IMR-90 (cell line): ENCODE measurements around the gene CTDSPL. TPM values are rescaled to one million over a fixed set of nuclear protein-coding genes. Genes with fewer than 3 reads are reported as not detected.

Source experiments
- ATAC-seq: fragments of 200-7000 bp; cut with Tn5 transposase; 2 replicates; pipeline ENCODE4 v1.9.1; 2020; ENCODE audit warnings: low read depth, mild to moderate bottlenecking, moderate library complexity
- BruUV-seq: library from RNA; stranded (reverse); fragments of 400-500 nt; replicated peaks from 2 replicates; lab custom pipeline; 2021; lab: Mats Ljungman, UMichigan
- CTCF ChIA-PET: fragments of 300-600 bp; formaldehyde crosslinking; extraction: SDS; loops from one replicate; lab custom pipeline; 2021; ENCODE audit warnings: antibody characterized with exemption; lab: Yijun Ruan, JAX
- POLR2A ChIA-PET: fragments of 300-600 bp; sonication (Branson Sonifier 250); formaldehyde crosslinking; loops from one replicate; lab custom pipeline; 2022; ENCODE audit warnings: antibody characterized with exemption; ENCODE audit not compliant: unreplicated experiment; lab: Charles Lee
- DNase-seq: peaks from one replicate; pipeline ENCODE4 v3.0.0; 2013
- H2AFZ ChIP-seq: replicated peaks from 2 replicates; pipeline ENCODE3; 2013; ENCODE audit warnings: low read length, mild to moderate bottlenecking; ENCODE audit not compliant: poor library complexity
- H2AK5ac ChIP-seq: 2 replicates; pipeline ENCODE4 v1.6.1; 2013; ENCODE audit warnings: low read depth, low read length, inconsistent platforms
- H2AK9ac ChIP-seq: replicated peaks from 2 replicates; pipeline ENCODE3; 2013; ENCODE audit warnings: mild to moderate bottlenecking, low read depth, low read length, moderate library complexity; ENCODE audit not compliant: poor library complexity
- H2BK120ac ChIP-seq: 2 replicates; pipeline ENCODE4 v1.6.1; 2013; ENCODE audit warnings: low read depth, low read length, inconsistent platforms
- H2BK15ac ChIP-seq: 3 replicates; pipeline ENCODE4 v1.6.1; 2013; ENCODE audit warnings: low read depth, low read length, inconsistent platforms
- H2BK20ac ChIP-seq: 2 replicates; pipeline ENCODE4 v1.6.1; 2013; ENCODE audit warnings: low read depth, mild to moderate bottlenecking, inconsistent platforms, low read length, moderate library complexity
- H2BK5ac ChIP-seq: 2 replicates; pipeline ENCODE4 v1.6.1; 2013; ENCODE audit warnings: mild to moderate bottlenecking, low read depth, low read length, inconsistent platforms; ENCODE audit not compliant: poor library complexity, severe bottlenecking
- H3K14ac ChIP-seq: replicated peaks from 2 replicates; pipeline ENCODE4 v1.6.1; 2013; ENCODE audit warnings: low read depth, low read length, inconsistent platforms
- H3K18ac ChIP-seq: 2 replicates; pipeline ENCODE4 v1.6.1; 2013; ENCODE audit warnings: low read depth, low read length, control low read depth
- H3K23ac ChIP-seq: 2 replicates; pipeline ENCODE4 v1.6.1; 2013; ENCODE audit warnings: low read depth, low read length, inconsistent platforms
- H3K27ac ChIP-seq: 2 replicates; pipeline ENCODE4 v1.5.1; 2013; ENCODE audit warnings: mild to moderate bottlenecking, control low read depth, low read length; ENCODE audit not compliant: insufficient read depth
- H3K27me3 ChIP-seq: 2 replicates; pipeline ENCODE4 v1.6.1; 2013; ENCODE audit warnings: low read length; ENCODE audit not compliant: control insufficient read depth, insufficient read depth
- H3K36me3 ChIP-seq: 2 replicates; pipeline ENCODE4 v1.6.1; 2013; ENCODE audit warnings: low read length, mixed read lengths; ENCODE audit not compliant: control insufficient read depth, insufficient read depth
- H3K4ac ChIP-seq: 2 replicates; pipeline ENCODE4 v1.6.1; 2013; ENCODE audit warnings: low read depth, low read length, inconsistent platforms
- H3K4me1 ChIP-seq: 2 replicates; pipeline ENCODE4 v1.6.1; 2013; ENCODE audit warnings: low read length, mixed read lengths; ENCODE audit not compliant: control insufficient read depth, insufficient read depth
- H3K4me2 ChIP-seq: 2 replicates; pipeline ENCODE4 v1.6.1; 2013; ENCODE audit warnings: low read depth, mild to moderate bottlenecking, control low read depth, low read length, moderate library complexity
- H3K4me3 ChIP-seq: 2 replicates; pipeline ENCODE4 v1.5.1; 2013; ENCODE audit warnings: low read depth, mild to moderate bottlenecking, control low read depth, low read length, moderate library complexity; ENCODE audit not compliant: insufficient read depth
- H3K56ac ChIP-seq: 2 replicates; pipeline ENCODE4 v1.6.1; 2013; ENCODE audit warnings: low read length, inconsistent platforms; ENCODE audit not compliant: insufficient read depth; ENCODE audit errors: extremely low read depth
- H3K79me1 ChIP-seq, 2 experiments: 2 replicates each; pipeline ENCODE4 v1.6.1; 2013; ENCODE audit warnings: low read length in 2 of 2, inconsistent platforms in 1 of 2, low read depth in 1 of 2
- H3K9ac ChIP-seq: 2 replicates; pipeline ENCODE4 v1.6.1; 2013; ENCODE audit warnings: low read depth, low read length, control low read depth
- H3K9me1 ChIP-seq: 2 replicates; pipeline ENCODE4 v1.6.1; 2013; ENCODE audit warnings: low read length, inconsistent platforms; ENCODE audit not compliant: insufficient read depth
- H3K9me3 ChIP-seq: 2 replicates; pipeline ENCODE4 v1.6.1; 2013; ENCODE audit warnings: low read length; ENCODE audit not compliant: control insufficient read depth, insufficient read depth
- H4K20me1 ChIP-seq: 2 replicates; pipeline ENCODE4 v1.6.1; 2013; ENCODE audit warnings: low read length, inconsistent platforms; ENCODE audit not compliant: insufficient read depth
- H4K5ac ChIP-seq: 2 replicates; pipeline ENCODE4 v1.6.1; 2013; ENCODE audit warnings: mild to moderate bottlenecking, low read depth, low read length, control low read depth
- H4K8ac ChIP-seq, 2 experiments: 2 replicates each; pipeline ENCODE4 v1.6.1; 2013; ENCODE audit warnings: low read depth in 2 of 2, low read length in 2 of 2, control low read depth in 1 of 2, inconsistent platforms in 1 of 2
- H4K91ac ChIP-seq: 2 replicates; pipeline ENCODE4 v1.6.1; 2013; ENCODE audit warnings: low read depth, low read length, inconsistent platforms; ENCODE audit not compliant: insufficient read depth
- CEBPB ChIP-seq: IDR thresholded peaks from 2 replicates; pipeline ENCODE4 v1.6.1; 2012; ENCODE audit warnings: low read depth, low read length, improper control_type of control experiment
- MAFK ChIP-seq: IDR thresholded peaks from 2 replicates; pipeline ENCODE4 v1.6.1; 2012; ENCODE audit warnings: low read depth, low read length, improper control_type of control experiment
- MXI1 ChIP-seq: IDR thresholded peaks from 2 replicates; pipeline ENCODE4 v1.6.1; 2012; ENCODE audit warnings: low read depth, mild to moderate bottlenecking, low read length, moderate library complexity, borderline replicate concordance
- SMC3 ChIP-seq: fragments of 150-350 bp; IDR thresholded peaks from 2 replicates; pipeline ENCODE4 v1.6.1; 2016; ENCODE audit warnings: low read depth, mild to moderate bottlenecking, antibody characterized with exemption, low read length, moderate library complexity
- WGBS, 2 experiments: methylation state at CpG; one replicate each; pipeline versions ENCODE4 v1.1.5 to v1.1.7; 2013; ENCODE audit warnings: missing lambda C conversion rate in 2 of 2; ENCODE audit not compliant: insufficient read length in 1 of 2; ENCODE audit errors: extremely low coverage in 2 of 2; 5-methylcytosine and 5-hydroxymethylcytosine counted together
- dilution Hi-C: fragments of 300-500 bp; cut with HindIII; formaldehyde crosslinking; loops from one replicate; pipeline ENCODE4 v1.14.3; 2018; ENCODE audit warnings: low sequenced_read_pairs; ENCODE audit not compliant: unreplicated experiment
- in situ Hi-C: fragments of 300-500 bp; cut with MboI; formaldehyde crosslinking; loops from 3 replicates; pipeline ENCODE4 v1.14.3; 2019; ENCODE audit warnings: low sequenced_read_pairs, inconsistent platforms, mixed read lengths
- intact Hi-C: fragments of 100-400 bp; cut with micrococcal nuclease; formaldehyde crosslinking; loops from 2 replicates; pipeline ENCODE4 v1.10.0; 2022
- polyA plus RNA-seq, 3 experiments: library from polyadenylated mRNA; depleted of rRNA; stranded (reverse); fragments of >200 nt; gene quantifications; 2 replicates each; pipeline ENCODE4 v1.2.3, GENCODE V29; 2012; ENCODE audit warnings: low replicate concordance in 1 of 3
- total RNA-seq: library from RNA; depleted of rRNA; stranded (reverse); fragments of >200 nt; gene quantifications from 2 replicates; pipeline ENCODE4 v1.2.3, GENCODE V29; 2012

Gene CTDSPL
- total and polyA plus RNA-seq, 2 of the 4 experiments (the other 2 are of a cell fraction): 24.5 to 29.0 TPM

DNA sequence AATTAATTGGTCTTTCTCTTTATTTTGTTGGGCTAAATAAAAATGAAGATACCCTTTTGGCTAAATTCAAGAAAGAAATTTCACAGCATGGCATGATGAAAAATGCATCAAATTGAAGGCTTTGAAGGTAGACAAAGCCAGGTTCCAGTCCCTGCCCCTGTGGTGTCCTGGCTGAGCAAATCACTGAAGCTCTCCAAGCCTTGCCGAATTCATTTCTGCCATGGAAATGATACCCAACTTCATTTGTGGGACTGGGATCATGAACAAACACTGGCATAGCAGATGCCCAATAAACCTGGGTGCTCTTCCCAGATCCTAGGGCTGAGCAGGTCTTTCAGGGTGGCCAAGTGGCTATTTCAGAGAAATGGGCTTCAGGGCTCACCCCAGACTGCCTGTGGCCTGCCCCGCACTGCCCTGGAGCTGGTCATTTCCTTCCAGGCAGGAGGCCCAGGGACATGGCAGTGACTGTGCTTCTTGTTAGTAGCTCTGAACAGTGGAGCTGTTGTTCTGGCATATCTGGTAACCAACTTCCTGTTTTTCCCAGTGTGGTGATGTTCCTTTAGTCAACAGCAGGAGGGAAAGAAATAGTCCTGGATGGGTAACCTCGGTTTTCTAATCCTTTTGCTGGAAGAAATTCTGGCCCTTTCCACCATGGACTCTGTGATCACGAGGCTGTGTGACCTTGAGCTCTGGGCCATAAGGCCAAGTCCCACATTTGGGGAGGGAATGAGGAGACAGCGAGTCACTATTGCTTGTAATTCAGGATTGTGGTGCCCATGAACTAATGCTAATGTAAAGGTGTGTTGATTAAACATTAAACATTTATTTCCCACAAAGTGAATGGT, 47.6 kb downstream of the CTDSPL start:
- ATAC-seq: no peak
- Histone ChIP-seq H4K91ac (no peak overlapping the region), H3K9me3 (no peaks in the 10 kb centered on the region), H3K14ac (no peak overlapping the region), H4K20me1 (peaks cover 28% of the 10 kb centered on the region), H3K23ac (no peak overlapping the region), H3K4ac (no peak overlapping the region), H3K4me2 (no peak overlapping the region), H3K9me1 (peaks cover 21% of the 10 kb centered on the region), H2BK5ac (no peak overlapping the region), H3K79me1 (peaks cover 55 to 73% of the 10 kb centered on the region in 2 experiments), H3K27me3 (no peaks in the 10 kb centered on the region), H2BK120ac (no peak overlapping the region), H3K9ac (no peak overlapping the region), H3K27ac (no peak overlapping the region), H4K8ac (no peak overlapping the region), H3K18ac (no peak overlapping the region), H3K4me1 (peaks cover 23% of the 10 kb centered on the region), H2AFZ (no peak overlapping the region), H3K36me3 (peaks cover 1% of the 10 kb centered on the region; the same call in 1 of the 2 replicates), H2BK15ac (no peak overlapping the region), H2AK9ac (no peak overlapping the region), H3K4me3 (no peak overlapping the region), H2AK5ac (no peak overlapping the region), H3K56ac (no peak overlapping the region), H2BK20ac (no peak overlapping the region), H4K5ac (no peak overlapping the region)
- intact Hi-C loops (no loop called here), dilution Hi-C loops (no loop called here), in situ Hi-C loops (no loop called here)
- ChIA-PET POLR2A (no interaction called here), CTCF (interaction anchor here (0.5 to 1.3 kb wide), 2 partner anchors 15 to 54 kb away, joined by 3 read pairs; no protein-coding TSS in a partner anchor)
- BruUV-seq: no TSS peak
- peak; percentile 25 for DNase-seq
- TF ChIP-seq SMC3: no peak
- no peak for TF ChIP-seq MAFK
- TF ChIP-seq CEBPB: no peak
- no peak for TF ChIP-seq MXI1
- 86% methylated on average over 1 of the region's 5 CpGs; no CpG with 5 or more reads in 1 of the 2 experiments for WGBS, 2 experiments
